ENCODE data around the gene KDM6B. TPM values are rescaled to one million over a fixed set of nuclear protein-coding genes. Genes with fewer than 3 reads are reported as not detected.
A peak's percentile ranks its signal among the peaks of the same experiment; 100 is the strongest.

The KDM6B gene
- total RNA-seq, 1 donor from 2014 or later: 191 TPM

- Mint-ChIP-seq H3K4me1 (ENCODE audit: low read depth, unreplicated experiment) (peaks cover 3% of the 10 kb centered on the region), H3K27me3 (ENCODE audit: unreplicated experiment) (peaks cover 7% of the 10 kb centered on the region), H3K9me3 (ENCODE audit: unreplicated experiment) (peaks cover 1% of the 10 kb centered on the region), H3K36me3 (ENCODE audit: unreplicated experiment) (peaks cover 8% of the 10 kb centered on the region), H3K4me3 (ENCODE audit: unreplicated experiment) (peak overlapping the region; percentile 30), H3K27ac (ENCODE audit: unreplicated experiment) (no peak overlapping the region)
- no peak for DNase-seq
- TF ChIP-seq CTCF (IDR thresholded peaks at IDR 0.05; ENCODE audit: partially characterized antibody, unreplicated experiment): no peak
Measured at GRCh38 chr17:7864995-7865650, 31.1 kb downstream of the KDM6B start.

GRCh38 chr17:7867881-7868329 is 33.9 kb downstream of the KDM6B start:
- H3K36me3 Mint-ChIP-seq (ENCODE audit: unreplicated experiment): peaks cover 8% of the 10 kb centered on the region

GRCh38 chr17:7873051-7873450 is 39.0 kb downstream of the KDM6B start:
- H3K27me3 Mint-ChIP-seq (ENCODE audit: unreplicated experiment): peaks cover 2% of the 10 kb centered on the region
- H3K4me1 Mint-ChIP-seq (ENCODE audit: low read depth, unreplicated experiment): no peaks in the 10 kb centered on the region
- H3K9me3 Mint-ChIP-seq (ENCODE audit: unreplicated experiment): no peaks in the 10 kb centered on the region
- no peak overlapping the region for H3K27ac Mint-ChIP-seq (ENCODE audit: unreplicated experiment)
- H3K4me3 Mint-ChIP-seq (ENCODE audit: unreplicated experiment): no peak overlapping the region
- no peak for DNase-seq
- peaks cover 1% of the 10 kb centered on the region for H3K36me3 Mint-ChIP-seq (ENCODE audit: unreplicated experiment)
- no peak for TF ChIP-seq CTCF (IDR thresholded peaks at IDR 0.05; ENCODE audit: partially characterized antibody, unreplicated experiment)

More at GRCh38 chr17:7867881-7868329, 33.9 kb downstream of the KDM6B start:
- H3K9me3 Mint-ChIP-seq (ENCODE audit: unreplicated experiment): no peaks in the 10 kb centered on the region
- H3K4me1 Mint-ChIP-seq (ENCODE audit: low read depth, unreplicated experiment): peaks cover under 1% of the 10 kb centered on the region
- H3K27ac Mint-ChIP-seq (ENCODE audit: unreplicated experiment): no peak overlapping the region
- no peak for DNase-seq
- no peak for TF ChIP-seq CTCF (IDR thresholded peaks at IDR 0.05; ENCODE audit: partially characterized antibody, unreplicated experiment)
- peak overlapping the region; percentile 56 for H3K4me3 Mint-ChIP-seq (ENCODE audit: unreplicated experiment)
- H3K27me3 Mint-ChIP-seq (ENCODE audit: unreplicated experiment): peaks cover 7% of the 10 kb centered on the region

GRCh38 chr17:7875804-7876370 is 41.9 kb downstream of the KDM6B start:
- no peaks in the 10 kb centered on the region for H3K36me3 Mint-ChIP-seq (ENCODE audit: unreplicated experiment)
- no peak for TF ChIP-seq CTCF (IDR thresholded peaks at IDR 0.05; ENCODE audit: partially characterized antibody, unreplicated experiment)
- no peak for DNase-seq
- peaks cover 2% of the 10 kb centered on the region for H3K27me3 Mint-ChIP-seq (ENCODE audit: unreplicated experiment)
- no peak overlapping the region for H3K27ac Mint-ChIP-seq (ENCODE audit: unreplicated experiment)
- no peak overlapping the region for H3K4me3 Mint-ChIP-seq (ENCODE audit: unreplicated experiment)
- H3K4me1 Mint-ChIP-seq (ENCODE audit: low read depth, unreplicated experiment): no peaks in the 10 kb centered on the region
- H3K9me3 Mint-ChIP-seq (ENCODE audit: unreplicated experiment): no peaks in the 10 kb centered on the region

GRCh38 chr17:7878234-7878633 is 44.2 kb downstream of the KDM6B start:
- Mint-ChIP-seq H3K4me3 (ENCODE audit: unreplicated experiment) (no peak overlapping the region), H3K9me3 (ENCODE audit: unreplicated experiment) (no peaks in the 10 kb centered on the region), H3K4me1 (ENCODE audit: low read depth, unreplicated experiment) (no peaks in the 10 kb centered on the region), H3K27me3 (ENCODE audit: unreplicated experiment) (no peaks in the 10 kb centered on the region), H3K36me3 (ENCODE audit: unreplicated experiment) (no peaks in the 10 kb centered on the region), H3K27ac (ENCODE audit: unreplicated experiment) (no peak overlapping the region)
- no peak for TF ChIP-seq CTCF (IDR thresholded peaks at IDR 0.05; ENCODE audit: partially characterized antibody, unreplicated experiment)
- no peak for DNase-seq
